Parathyroid adenoma (tissue), 2 donors: ENCODE data around the gene BUD31.
A peak's percentile ranks its signal among the peaks of the same experiment; 100 is the strongest.

Experiments used
- H2AFZ ChIP-seq: fragments of 300-600 bp; sonication (generic); one replicate; pipeline ENCODE4 v1.7.0; 2017; ENCODE audit warnings: antibody characterized with exemption, mild to moderate bottlenecking
- H3K27ac ChIP-seq: fragments of 300-600 bp; sonication (generic); one replicate; pipeline ENCODE4 v1.7.0; 2017
- H3K27me3 ChIP-seq: fragments of 300-600 bp; sonication (generic); one replicate; pipeline ENCODE4 v1.7.0; 2017; ENCODE audit warnings: low read length; ENCODE audit not compliant: control insufficient read depth, insufficient read depth
- H3K36me3 ChIP-seq: fragments of 300-600 bp; sonication (generic); one replicate; pipeline ENCODE4 v1.7.0; 2017; ENCODE audit warnings: low read length; ENCODE audit not compliant: control insufficient read depth, insufficient read depth
- H3K4me1 ChIP-seq: fragments of 300-600 bp; sonication (generic); one replicate; pipeline ENCODE4 v1.7.0; 2017; ENCODE audit warnings: control low read depth
- H3K4me2 ChIP-seq: fragments of 300-600 bp; sonication (generic); one replicate; pipeline ENCODE4 v1.7.0; 2017; ENCODE audit warnings: low read length
- H3K4me3 ChIP-seq: fragments of 300-600 bp; sonication (generic); one replicate; pipeline ENCODE4 v1.7.0; 2017; ENCODE audit warnings: low read depth, low read length
- H3K79me2 ChIP-seq: fragments of 300-600 bp; sonication (generic); one replicate; pipeline ENCODE4 v1.7.0; 2017; ENCODE audit warnings: control low read depth
- H3K9ac ChIP-seq: fragments of 300-600 bp; sonication (generic); one replicate; pipeline ENCODE4 v1.7.0; 2017; ENCODE audit warnings: mild to moderate bottlenecking
- H3K9me3 ChIP-seq: fragments of 300-600 bp; sonication (generic); one replicate; pipeline ENCODE4 v1.7.0; 2017; ENCODE audit warnings: low read length; ENCODE audit not compliant: control insufficient read depth
- CTCF ChIP-seq: fragments of 300-600 bp; sonication (generic); IDR thresholded peaks from one replicate; pipeline ENCODE4 v1.7.0; 2017; ENCODE audit warnings: antibody characterized with exemption, mild to moderate bottlenecking
- donor health status: primary hyperparathyroidism.

BUD31 gene

DNA sequence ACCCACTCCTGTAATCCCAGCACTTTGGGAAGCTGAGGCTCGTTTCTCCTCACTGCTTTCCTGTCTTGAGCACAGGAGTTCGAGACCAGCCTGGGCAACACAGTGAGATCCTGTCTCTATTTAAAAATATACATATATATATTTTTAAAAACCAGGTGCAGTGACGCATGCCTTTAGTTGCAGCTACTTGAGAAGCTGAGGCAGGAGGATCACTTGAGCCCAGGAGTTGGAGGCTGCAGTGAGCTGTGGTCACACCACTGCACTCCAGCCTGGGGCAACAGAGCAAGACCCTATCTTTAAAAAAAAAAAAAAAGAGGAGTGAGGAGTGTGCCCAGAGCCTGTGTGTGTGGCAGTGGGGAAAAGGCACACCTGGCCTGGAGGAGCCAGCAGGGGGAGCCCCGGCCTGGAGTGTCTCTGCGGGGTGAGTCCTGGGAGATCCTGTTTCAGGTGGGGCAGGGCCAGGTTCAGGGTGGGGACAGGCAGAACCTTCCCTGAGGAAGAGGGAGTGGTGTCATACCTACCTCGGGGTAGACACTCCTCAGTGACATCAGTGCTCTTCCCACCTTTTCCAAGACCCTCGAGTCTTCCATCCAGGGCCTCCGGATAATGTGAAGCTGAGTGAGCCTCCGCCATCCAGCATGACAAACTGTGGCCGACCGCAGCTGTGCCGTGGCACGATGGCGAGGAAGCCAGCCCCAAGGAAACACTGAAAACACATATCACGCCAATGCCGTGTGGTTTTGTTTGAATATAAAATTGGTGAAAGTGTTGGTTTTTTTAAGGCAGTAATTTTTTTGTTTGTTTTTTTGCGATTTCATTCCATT, 43.2 kb upstream of the BUD31 start:
- Histone ChIP-seq H3K9ac (no peak overlapping the region), H3K79me2 (no peaks in the 10 kb centered on the region), H2AFZ (no peak overlapping the region)

DNA sequence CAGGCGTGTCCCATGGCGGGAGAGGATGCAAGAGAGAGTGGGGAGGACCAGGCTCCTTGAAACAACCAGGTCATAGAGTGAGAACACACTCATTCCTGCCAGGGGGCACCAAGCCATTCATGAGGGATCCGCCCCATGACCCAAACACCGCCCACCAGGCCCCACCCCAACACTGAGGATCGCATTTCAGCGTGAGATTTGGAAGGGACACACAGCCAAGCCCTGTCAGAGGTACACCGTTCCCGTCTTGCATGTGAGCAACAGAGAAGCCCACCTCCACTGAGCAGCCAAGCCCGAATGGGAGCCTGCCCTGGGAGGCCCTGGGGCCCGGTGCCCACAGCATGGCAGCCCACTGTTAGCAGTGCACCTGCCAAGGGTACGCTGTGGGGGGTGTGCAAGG, 42.1 kb upstream of the BUD31 start:
- H3K4me2 ChIP-seq: no peak overlapping the region
- H3K36me3 ChIP-seq: no peaks in the 10 kb centered on the region
- no peak overlapping the region for H3K4me3 ChIP-seq
- no peaks in the 10 kb centered on the region for H3K79me2 ChIP-seq
- no peaks in the 10 kb centered on the region for H3K4me1 ChIP-seq
- H3K27ac ChIP-seq: no peak overlapping the region
- no peak for TF ChIP-seq CTCF
- no peaks in the 10 kb centered on the region for H3K27me3 ChIP-seq
- no peak overlapping the region for H3K9ac ChIP-seq
- H2AFZ ChIP-seq: no peak overlapping the region
- no peaks in the 10 kb centered on the region for H3K9me3 ChIP-seq

More for the DNA sequence above, 43.2 kb upstream of the BUD31 start:
- Histone ChIP-seq H3K4me2 (no peak overlapping the region), H3K4me3 (no peak overlapping the region), H3K27me3 (no peaks in the 10 kb centered on the region), H3K9me3 (no peaks in the 10 kb centered on the region), H3K36me3 (no peaks in the 10 kb centered on the region), H3K4me1 (no peaks in the 10 kb centered on the region), H3K27ac (no peak overlapping the region)
- TF ChIP-seq CTCF: peak; percentile 52

GRCh38 chr7:99368750-99369389, 39.9 kb upstream of the BUD31 start:
- Histone ChIP-seq H3K27me3 (no peaks in the 10 kb centered on the region), H3K4me3 (no peak overlapping the region), H3K36me3 (no peaks in the 10 kb centered on the region), H3K27ac (no peak overlapping the region), H3K4me1 (peaks cover 5% of the 10 kb centered on the region), H3K9ac (no peak overlapping the region), H2AFZ (no peak overlapping the region), H3K4me2 (no peak overlapping the region), H3K9me3 (no peaks in the 10 kb centered on the region), H3K79me2 (no peaks in the 10 kb centered on the region)
- no peak for TF ChIP-seq CTCF

GRCh38 chr7:99369767-99370391, 38.9 kb upstream of the BUD31 start:
- H2AFZ ChIP-seq: no peak overlapping the region
- no peak overlapping the region for H3K4me3 ChIP-seq
- no peak overlapping the region for H3K27ac ChIP-seq
- H3K9me3 ChIP-seq: no peaks in the 10 kb centered on the region
- no peak for TF ChIP-seq CTCF
- H3K36me3 ChIP-seq: no peaks in the 10 kb centered on the region
- H3K79me2 ChIP-seq: no peaks in the 10 kb centered on the region
- no peaks in the 10 kb centered on the region for H3K27me3 ChIP-seq
- no peak overlapping the region for H3K4me2 ChIP-seq
- peaks cover 5% of the 10 kb centered on the region for H3K4me1 ChIP-seq
- H3K9ac ChIP-seq: no peak overlapping the region
